GM18505 (cell line): ENCODE measurements around the gene LPAR6.

ENCODE experiments used
- ATAC-seq: cut with Tn5 transposase; IDR thresholded peaks from one replicate; pipeline ENCODE4 v1.9.1; 2021; ENCODE audit not compliant: unreplicated experiment
- POLR2A ChIP-seq: IDR thresholded peaks from 4 replicates; pipeline ENCODE4 v1.6.1; 2011; ENCODE audit warnings: borderline replicate concordance; ENCODE audit not compliant: insufficient read depth, insufficient read length; ENCODE audit errors: extremely low read depth

The LPAR6 gene

GRCh38 chr13:48383384-48383783, 29.5 kb downstream of the LPAR6 start:
- TF ChIP-seq POLR2A: no peak
- no peak for ATAC-seq

GRCh38 chr13:48380581-48380980, 32.3 kb downstream of the LPAR6 start:
- TF ChIP-seq POLR2A: no peak
- ATAC-seq: no peak

- ATAC-seq: no peak
- TF ChIP-seq POLR2A: no peak
These were observed 35.1 kb downstream of the LPAR6 start for GRCh38 chr13:48377857-48378256.

- no peak for TF ChIP-seq POLR2A
- no peak for ATAC-seq
These were observed 42.1 kb downstream of the LPAR6 start for GRCh38 chr13:48370815-48371214.

GRCh38 chr13:48369988-48370387, 42.9 kb downstream of the LPAR6 start:
- ATAC-seq: no peak
- no peak for TF ChIP-seq POLR2A
